Stimulated activated CD8-positive, alpha-beta memory T cell treated with anti-CD3 and anti-CD28 coated beads, Interleukin-7, amount 100 ng/mL, for 24 hours (primary cell): ENCODE measurements around the gene ZNF221.
"Not testable (repeated sequence)": the region's sequence is repeated elsewhere in the genome, so short reads cannot be mapped to it uniquely, and the experiment has no call there.

Experiments
- DNase-seq: peaks from one replicate; pipeline ENCODE4 v3.0.0-alpha.2; 2020; ENCODE audit warnings: low read depth

Gene ZNF221

DNA sequence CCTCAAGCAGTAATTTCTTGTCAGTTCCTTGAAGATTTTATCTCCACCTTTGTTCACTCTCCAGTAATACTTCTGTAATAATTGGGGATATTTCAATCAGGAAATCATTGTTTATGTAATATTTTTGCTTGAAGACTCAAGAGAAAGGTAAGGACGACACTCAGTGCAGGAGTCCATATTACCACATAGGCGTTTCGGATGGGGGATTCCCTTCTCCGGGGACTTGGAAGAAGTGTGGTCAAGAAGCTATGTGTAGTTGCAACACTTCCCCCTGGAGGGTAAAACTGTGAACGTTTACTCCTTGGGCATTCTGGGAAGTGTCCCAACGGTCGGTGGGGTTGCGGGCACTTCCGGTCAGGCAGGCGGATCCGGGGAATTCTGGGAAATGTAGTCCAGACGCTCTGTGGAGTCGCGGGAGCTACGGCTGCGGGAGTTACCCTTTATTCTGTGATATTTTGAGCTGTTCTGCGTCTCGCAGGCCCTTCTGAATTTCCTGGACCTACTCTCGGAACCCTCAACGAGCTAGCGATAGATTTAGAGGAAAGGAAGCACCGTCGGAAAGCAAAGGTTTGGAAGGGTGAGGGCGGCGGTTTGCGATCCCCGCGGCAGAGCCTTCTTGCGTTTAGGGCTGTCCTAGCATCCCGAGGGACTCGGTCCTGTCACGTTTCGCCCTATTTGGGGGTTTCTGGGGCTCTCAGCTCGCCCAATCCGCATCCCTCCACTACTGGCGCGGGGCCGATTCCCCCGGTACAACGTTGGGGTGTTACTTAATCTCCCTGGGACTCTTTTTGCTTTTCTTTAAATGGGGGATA is at the start of gene ZNF221:
Gene ZNF221 (plus strand): TSS at position 395 of the 812 bp plus-strand sequence. CDS start 11,499 bp downstream, outside the sequence.
- DNase-seq = peak; percentile 32

DNA sequence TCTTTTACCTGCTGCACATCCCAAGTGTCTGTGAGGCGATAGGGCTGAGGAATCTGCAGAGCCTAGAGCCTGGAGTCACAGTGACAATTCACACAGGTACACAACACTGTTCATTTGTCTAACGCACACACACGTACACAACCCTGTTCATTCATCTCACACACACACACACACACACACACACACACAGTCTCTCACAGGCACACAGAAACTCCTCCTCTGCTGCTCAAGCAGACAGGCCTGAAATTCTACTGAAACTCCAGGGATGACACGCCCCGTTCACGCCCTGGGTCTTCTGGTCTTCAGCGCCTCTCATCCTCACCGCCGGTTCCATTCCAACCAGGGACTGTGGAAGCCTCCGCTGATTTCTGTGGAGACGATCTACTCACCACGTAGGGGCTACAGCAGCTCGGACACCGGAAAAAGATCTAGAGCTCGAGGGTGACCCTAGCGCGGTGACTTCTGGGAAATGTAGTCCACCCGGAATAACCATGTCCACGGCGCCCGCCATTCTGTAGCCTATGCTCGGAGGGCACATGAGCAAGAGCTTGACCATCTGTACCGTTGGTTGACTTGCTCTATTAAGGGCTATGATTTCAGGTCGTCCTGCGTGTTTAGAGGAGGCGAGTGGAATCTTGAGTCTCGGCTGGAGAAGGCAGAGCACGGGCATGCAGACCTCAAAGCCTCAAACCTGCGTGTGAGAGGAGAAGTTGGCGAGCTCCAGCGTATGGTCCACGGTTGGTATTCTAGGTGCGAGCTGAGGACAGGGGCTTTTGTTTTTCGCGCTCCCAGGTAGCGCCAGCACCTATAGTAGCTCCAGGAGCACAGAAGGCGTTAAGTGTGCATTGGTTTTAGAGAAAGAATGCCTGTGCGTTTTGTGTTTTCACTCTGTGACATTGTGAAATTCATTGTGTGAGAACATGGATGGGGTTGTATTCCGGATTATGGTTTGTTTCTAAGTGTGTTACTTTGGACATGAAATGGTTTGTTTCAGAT is 49.3 kb upstream of the ZNF221 start:
- DNase-seq = peak; percentile 56

DNA sequence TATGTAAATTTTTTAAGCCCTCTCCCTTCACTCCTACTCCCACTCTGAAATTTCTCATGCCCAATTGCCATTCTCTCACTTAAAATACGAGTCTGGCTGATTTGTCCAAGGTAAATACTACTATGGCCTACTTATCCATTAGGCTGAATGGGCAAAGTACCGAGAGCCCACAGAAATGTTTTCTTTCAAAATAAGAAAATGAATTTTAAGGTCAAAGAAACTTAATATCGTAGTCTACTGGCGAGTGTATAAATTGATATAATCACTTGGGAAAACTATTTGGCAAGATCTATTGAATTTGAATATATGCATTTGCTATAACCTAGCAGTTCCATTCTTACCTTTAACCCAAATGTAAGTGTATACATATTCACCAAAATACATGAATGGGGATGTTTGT is 48.6 kb upstream of the ZNF221 start:
- DNase-seq = no peak

DNA sequence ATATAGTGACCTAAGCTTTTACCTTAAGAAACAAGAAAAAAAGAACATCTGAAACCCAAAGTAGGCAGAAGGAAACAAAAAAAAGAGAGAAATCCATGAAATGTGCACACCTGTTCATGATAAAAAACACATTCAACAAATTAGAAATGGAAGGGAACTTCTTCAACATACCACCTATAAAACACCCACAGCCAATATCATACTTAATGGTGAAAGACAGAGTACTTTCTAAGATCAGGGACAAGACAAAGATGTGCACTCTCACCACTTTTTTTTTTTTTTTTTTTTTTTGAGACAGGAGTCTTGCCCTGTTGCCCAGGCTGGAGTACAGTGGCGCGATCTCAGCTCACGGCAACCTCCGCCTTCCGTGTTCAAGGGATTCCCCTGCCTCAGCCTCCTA is 45.1 kb upstream of the ZNF221 start:
- DNase-seq = no peak

DNA sequence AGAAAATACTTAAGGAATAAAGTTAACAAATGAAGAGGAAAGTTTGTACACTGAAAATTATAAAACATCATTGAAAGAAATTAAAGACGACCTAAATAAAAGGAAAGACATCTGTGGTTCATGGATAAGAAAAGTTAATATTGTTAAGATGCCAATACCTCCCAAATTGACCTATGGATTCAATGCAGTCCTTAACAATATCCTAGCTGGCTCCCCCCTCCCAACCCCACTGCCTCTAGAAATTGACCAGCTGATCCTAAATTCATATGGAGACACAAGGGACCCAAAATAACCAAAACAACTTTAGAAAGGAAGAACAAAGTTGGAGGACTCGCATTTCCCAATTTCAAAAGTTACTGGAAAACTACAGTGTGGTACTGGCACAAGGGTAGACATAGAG is 44.3 kb upstream of the ZNF221 start:
- no peak for DNase-seq

DNA sequence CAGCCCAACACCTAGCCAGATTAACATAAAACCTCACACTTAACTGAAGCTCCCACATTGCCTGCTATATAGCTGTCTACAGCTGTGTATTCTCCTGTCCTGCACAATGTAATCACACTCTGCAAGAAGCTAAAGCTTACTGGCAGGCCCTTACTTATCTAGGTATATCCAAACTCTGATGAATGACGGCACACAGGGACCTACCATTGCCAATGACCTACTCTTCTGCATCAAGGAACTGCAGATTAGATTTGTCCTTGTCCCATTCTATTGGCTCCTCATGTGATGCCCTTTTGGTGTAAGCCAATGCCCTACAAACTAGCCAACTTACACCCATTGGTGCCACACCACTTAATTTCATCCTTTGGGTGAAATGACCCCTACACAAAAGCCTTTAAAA is 42.4 kb upstream of the ZNF221 start:
- DNase-seq = no peak

DNA sequence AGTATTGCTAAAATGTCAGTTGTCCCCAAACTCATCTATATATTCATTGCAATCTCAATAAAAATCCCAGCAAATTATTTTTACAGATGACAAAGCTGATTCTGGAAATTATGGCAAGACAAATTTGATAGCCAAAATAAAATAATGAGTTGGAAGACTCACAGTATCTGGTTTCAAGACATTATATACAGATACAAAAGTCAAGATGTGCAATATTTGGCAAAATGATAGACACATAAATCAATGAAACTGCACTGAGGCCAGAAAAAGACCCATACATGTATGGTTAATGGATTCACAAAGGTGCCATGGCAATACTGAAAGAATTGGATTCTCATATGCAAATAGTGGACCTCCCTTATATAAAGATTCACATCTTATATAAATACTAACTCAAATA is 40.1 kb upstream of the ZNF221 start:
- DNase-seq = no peak

DNA sequence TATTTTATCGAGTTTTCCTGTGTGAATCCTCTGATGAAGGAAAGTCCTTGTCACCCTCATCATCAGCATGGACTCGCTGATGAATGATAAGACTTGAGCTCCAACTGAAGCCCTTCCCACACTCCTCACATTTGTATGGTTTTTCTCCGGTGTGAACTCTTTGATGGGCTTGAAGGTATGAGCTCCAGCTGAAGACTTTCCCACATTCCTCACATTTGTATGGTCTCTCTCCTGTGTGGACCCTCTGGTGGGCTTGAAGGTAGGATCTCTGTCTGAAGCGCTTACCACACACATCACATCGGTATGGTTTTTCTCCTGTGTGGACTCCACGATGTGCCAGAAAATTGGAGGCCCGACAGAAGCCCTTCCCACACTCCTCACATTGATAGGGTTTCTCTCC is 37.6 kb upstream of the ZNF221 start:
- no peak for DNase-seq

DNA sequence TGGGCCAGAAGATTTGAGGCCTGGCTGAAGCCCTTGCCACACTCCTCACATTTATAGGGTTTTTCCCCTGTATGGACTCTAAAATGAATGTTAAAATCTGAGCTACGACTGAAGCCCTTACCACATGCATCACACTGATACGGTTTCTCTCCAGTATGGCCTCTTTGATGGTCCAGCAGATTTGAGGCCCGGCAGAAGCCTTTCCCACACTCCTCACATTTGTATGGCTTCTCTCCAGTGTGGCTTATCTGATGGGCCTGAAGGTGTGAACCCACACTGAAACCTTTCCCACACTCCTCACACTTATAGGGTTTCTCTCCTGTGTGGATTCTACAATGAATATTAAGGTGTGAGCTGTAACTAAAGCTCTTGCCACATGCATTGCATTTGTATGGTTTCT is 37.0 kb upstream of the ZNF221 start:
- no peak for DNase-seq

DNA sequence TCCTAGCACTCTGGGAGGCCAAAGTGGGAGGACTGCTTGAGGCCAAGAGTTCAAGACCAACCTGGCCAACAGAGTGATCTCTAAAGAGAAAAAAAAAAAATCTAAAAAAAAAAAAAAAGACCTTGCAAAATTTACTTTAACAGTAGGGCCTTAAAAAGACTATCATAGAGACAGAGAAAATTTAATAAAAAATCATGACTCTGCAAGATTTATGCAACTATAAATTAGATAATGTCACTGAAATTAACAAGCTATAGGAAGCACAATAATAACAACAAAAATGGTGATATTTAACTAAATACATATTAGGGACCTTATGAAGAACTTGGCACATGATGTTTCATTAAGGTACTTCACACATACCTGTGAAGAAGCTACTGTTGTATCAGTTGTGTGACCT is 27.2 kb upstream of the ZNF221 start:
- DNase-seq = no peak

DNA sequence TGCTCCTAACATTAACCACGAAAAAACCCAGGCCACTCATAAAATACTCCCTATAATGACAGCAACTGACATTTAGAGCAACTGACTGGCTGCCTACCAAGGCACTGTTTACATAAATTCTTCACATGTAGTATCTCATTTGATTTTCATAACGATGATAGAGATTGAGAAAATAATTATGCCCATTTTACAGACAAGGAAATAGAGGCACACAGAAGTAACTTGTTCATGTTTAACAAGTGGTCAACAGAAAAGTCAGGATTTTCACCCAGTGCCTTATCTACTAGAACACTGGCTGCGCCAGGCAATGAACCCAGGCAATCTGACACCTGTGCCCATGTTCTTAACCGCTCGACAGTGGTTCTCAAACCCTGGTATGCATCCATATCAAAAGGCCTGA is 22.2 kb upstream of the ZNF221 start:
- DNase-seq = no peak

DNA sequence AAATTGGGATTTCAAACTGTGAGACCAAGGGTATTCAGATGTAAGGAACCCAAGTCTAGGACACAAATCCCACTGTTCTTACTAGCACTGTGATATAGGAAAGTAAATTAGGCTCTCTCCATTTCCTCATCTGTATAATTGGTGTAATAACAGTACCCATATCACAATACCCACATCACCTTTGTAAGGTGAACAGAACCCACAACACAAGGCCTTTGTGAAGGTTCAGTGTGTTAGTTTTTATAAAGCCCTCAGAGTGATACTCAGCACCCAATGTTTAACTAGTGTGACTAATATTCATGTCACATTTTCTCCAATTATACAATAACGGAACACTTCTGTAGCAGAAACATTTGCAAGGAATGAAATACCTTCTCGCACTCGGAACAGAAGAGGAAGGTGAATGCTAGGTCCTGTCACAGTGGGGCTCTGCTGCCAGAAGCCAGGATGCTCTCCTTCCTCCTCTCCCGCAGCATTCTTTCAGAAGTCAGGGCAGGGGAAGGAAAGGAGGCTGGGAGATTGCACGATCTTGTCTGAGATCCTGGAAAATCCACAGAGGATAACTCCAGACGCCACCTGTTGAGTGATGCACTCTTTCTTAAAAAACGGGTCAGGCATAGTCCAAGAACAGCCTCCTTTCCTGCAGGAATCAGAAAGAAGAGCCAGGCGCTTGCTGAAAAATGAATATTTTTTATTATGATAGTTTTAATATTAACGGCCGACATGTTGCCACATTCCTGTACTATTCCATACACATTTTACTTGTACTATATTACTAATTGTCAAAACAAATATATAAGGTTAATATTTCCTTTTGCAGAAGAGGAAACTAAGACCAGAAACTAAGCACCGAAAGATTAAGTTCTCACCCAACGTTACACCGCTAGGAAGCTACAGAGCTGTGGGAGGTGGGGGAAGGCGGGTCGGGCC is 16.7 kb upstream of the ZNF221 start:
- no peak for DNase-seq

DNA sequence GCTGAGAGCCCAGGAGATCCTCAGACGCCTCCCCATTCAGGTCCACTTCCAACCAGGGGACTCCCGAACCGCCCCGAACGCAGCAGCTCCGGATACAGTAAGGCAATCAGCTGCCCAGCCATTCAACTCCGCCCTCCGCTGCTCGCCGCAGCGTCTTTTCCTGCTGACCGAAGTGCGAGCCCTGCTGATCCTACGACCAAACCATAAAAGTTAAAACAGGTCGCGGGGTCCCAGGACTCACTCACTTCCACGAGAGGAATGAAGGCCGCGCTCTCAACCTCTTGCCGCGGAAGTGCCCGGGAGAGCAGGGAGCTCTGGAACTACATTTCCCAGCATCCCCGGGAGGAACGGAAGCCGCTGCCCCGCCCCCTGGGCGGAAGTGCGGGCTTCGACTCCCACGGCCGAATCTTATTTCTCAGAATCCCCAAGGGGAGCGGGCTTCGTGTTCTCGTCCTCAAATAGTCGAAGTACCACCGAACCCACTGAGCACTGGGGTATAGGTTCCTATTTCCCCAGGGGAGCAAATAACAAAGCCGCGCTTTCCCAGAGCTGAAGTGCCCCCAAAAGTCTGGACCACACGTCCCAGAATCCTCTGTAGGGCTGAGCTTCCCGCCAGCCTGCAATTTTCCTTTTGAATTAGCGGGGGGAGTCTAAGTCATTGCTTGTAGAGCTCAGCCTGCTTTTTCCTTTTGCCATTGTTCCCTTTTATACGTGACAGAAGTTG is 15.9 kb upstream of the ZNF221 start, which contains the start of gene ZNF45:
Gene ZNF45 (minus strand): TSS at position 298 of the 724 bp plus-strand sequence. CDS start 13,097 bp downstream, outside the sequence.
- DNase-seq = peak; percentile 75

DNA sequence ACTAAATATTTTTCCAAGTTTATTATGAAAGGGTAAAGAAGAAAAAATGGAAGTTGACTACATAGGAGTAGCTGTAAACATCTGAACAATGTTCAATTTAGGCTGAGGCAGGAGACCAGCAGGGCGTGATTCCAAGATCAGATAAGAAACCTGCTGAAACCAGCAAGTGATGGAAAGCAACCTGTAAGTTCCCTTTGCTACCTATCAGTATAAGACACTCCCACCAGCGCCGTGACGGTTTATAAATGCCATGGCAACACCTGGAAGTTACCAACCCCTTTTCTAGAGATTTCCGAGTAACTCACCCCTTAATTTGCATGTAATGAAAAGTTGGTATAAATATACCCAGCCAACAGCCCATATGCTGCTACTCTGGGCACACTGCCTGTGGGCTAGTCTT is 14.8 kb upstream of the ZNF221 start:
- DNase-seq = no peak

DNA sequence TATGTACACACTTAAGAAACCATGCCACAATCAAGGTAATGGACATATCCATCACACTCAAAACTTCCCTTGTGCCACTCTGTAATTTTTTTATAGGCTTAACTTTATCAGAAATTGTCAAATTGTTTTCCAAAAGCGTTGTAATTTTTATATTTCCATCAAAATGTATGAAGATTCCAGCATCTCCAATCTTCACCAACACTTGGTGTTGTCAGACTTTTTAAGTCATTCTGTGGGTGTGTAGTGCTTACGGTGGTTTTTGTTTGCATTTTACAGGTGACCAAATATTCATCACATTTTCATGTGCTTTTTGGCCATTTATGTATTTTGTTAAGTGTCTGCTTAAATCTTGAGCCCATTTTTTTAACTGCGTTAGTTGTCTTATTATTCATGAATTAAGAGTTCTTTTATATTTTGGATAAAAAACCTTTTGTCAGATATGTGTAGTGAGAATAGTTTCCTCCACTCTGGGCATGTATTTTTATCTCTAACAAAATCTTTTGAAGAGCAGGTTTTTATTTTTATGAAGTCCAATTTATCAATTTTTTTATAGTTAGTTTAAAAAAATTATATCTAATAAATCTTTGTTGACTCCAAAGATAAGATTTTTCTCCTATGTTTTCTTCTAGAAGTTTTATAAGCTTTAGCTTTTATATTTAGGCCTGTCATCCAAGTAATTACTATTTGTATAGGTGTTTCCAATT is 11.3 kb upstream of the ZNF221 start:
- DNase-seq = no peak

DNA sequence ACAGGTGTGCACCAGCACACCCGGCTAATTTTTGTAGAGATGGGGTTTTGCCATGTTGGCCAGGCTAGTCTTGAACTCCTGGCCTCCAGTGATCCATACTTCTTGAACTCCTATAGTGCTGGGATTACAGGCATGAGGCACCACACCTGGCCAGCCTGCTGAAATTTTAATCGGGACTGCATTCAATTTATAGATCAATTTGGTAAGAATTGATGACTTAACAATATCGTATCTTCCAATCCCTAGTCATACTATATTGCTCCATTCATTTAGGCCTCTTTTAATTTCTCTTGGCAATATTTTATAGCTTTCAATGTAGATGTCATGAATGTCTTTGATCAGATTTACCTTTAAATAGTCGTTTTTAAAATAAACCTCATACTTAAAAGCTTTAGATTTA is 10.3 kb upstream of the ZNF221 start:
- DNase-seq = no peak

DNA sequence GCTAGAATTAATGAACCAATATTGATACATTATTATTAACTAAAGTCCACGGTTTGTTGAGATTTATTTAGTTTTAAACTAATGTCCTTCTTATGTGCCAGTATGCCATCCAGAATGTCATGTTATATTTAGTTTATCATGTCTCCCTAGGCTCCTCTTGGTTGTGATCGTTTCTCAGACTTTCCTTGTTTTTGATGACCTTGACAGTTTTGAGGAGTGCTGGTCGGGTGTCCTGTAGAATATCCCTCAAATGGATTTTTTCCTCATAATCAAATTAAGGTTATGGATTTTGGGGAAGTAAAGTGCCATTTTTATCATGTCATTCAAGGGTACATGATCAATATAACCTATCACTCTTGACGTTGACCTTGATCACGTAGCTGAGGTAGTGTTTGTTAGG is 9.8 kb upstream of the ZNF221 start:
- no peak for DNase-seq

DNA sequence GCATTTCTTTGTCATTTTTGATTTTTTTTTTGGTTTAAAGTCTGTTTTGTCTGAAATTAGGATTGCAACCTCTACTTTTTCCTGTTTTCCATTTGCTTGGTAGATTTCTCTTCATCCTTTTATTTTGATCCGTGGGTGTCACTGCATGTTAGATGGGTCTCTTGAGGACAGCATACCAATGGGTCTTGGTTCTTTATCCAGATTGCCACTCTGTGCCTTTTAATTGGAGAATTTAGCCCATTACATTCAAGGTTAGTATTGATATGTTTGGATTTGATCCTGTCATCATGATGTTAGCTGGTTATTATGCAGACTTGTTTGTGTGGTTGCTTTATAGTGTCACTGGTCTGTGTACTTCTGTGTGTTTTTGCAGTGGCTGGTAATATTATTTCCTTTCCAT is 3.6 kb upstream of the ZNF221 start:
- DNase-seq = not testable (repeated sequence)

DNA sequence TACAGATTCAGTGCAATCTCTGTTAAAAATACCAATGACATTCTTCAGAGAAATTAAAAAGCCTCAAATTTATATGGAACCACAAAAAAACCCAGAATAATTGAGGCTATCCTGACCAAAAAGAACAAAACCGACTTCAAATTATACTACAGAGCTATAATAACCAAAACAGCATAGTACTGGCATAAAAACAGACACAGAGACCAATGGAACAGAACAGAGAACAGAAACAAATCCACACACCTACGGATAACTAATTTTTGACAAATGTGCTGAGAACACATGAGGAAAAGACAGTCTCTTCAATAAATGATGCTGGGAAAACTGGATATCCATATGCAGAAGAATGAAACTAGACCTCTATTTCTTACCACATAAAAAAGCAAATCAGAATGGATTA is 1.2 kb upstream of the ZNF221 start:
- DNase-seq = not testable (repeated sequence)

DNA sequence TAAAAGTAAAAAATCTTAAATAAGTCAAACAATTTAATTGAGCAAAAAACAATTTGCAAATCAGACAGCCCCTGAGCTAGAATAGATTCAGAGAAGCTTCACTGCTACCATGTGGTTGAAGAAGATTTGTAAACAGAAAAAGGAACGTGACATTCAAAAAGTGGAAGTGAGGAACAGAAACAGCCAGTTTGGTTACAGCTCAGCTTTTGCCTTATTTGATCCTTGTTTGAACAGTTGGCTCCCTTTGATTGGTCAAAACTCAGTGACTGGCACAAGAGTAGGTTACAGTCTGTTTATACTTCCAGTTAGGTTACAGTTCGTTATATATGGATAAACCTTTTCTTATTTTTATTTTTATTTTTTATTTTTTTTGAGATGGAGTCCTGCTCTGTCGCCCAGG is 5.8 kb downstream of the ZNF221 start:
- DNase-seq = no peak
